Measurements from ENCODE around the gene ATPAF2. TPM values are rescaled to one million over a fixed set of nuclear protein-coding genes. Genes with fewer than 3 reads are reported as not detected.

Gene ATPAF2
- total RNA-seq, 2 donors from 2014 or later, result 31.4 to 50.8 TPM

GRCh38 chr17:18084256-18084655, 45.3 kb upstream of the ATPAF2 start:
- Histone ChIP-seq H3K9ac (ENCODE audit: extremely low read depth, low read length, poor library complexity, severe bottlenecking) (no peak overlapping the region), H3K4me1 (ENCODE audit: control insufficient read depth, insufficient read depth, low read length) (no peaks in the 10 kb centered on the region), H3K4me3 (ENCODE audit: low read length) (no peak overlapping the region), H3K9me3 (ENCODE audit: control insufficient read depth, low read length) (no peaks in the 10 kb centered on the region), H3K27me3 (ENCODE audit: control insufficient read depth, insufficient read depth, low read length, poor library complexity, severe bottlenecking) (peaks cover 4% of the 10 kb centered on the region), H3K27ac (ENCODE audit: low read depth, low read length) (no peak overlapping the region), H3K36me3 (ENCODE audit: control insufficient read depth, insufficient read depth, low read length) (no peaks in the 10 kb centered on the region)
- Mint-ChIP-seq H3K27ac (no peak overlapping the region), H3K9me3 (no peaks in the 10 kb centered on the region), H3K4me3 (no peak overlapping the region), H3K4me1 (peaks cover 9% of the 10 kb centered on the region), H3K27me3 (ENCODE audit: insufficient read depth) (peaks cover under 1% of the 10 kb centered on the region), H3K36me3 (ENCODE audit: low read depth) (no peaks in the 10 kb centered on the region)
- TF ChIP-seq, protein P1, sequence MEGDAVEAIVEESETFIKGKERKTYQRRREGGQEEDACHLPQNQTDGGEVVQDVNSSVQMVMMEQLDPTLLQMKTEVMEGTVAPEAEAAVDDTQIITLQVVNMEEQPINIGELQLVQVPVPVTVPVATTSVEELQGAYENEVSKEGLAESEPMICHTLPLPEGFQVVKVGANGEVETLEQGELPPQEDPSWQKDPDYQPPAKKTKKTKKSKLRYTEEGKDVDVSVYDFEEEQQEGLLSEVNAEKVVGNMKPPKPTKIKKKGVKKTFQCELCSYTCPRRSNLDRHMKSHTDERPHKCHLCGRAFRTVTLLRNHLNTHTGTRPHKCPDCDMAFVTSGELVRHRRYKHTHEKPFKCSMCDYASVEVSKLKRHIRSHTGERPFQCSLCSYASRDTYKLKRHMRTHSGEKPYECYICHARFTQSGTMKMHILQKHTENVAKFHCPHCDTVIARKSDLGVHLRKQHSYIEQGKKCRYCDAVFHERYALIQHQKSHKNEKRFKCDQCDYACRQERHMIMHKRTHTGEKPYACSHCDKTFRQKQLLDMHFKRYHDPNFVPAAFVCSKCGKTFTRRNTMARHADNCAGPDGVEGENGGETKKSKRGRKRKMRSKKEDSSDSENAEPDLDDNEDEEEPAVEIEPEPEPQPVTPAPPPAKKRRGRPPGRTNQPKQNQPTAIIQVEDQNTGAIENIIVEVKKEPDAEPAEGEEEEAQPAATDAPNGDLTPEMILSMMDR (conservative IDR thresholded peaks at IDR 0.05), result no peak
- no peak for DNase-seq
- WGBS, 2 experiments (ENCODE audit: insufficient coverage in 1 of 2, insufficient read length in 1 of 2), result 85% methylated on average over 4 of the region's 4 CpGs; no CpG with 5 or more reads in 1 of the 2 experiments

DNA sequence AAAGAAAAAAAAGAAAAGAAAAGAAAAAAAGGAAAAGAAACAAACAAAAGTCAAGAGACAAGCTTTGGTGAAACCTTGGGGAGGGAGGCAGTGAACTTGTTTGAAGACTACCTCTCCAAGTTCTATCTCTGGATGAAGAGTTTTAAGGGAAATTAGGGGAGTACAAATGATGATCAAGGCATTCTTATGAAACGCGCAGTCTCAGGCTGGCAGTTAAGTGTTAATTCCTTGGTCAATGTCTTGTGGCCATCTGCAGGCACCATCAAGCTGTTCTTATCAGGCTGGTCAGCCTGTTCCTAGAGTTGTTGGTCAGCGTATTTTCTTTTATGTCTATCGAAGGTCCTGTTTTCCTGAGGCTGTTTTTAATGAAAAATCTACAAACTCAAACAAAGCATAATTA, 40.6 kb upstream of the ATPAF2 start:
- Mint-ChIP-seq H3K4me1 (no peaks in the 10 kb centered on the region), H3K9me3 (no peaks in the 10 kb centered on the region), H3K4me3 (no peak overlapping the region), H3K27me3 (ENCODE audit: insufficient read depth) (peaks cover 6% of the 10 kb centered on the region), H3K36me3 (ENCODE audit: low read depth) (no peaks in the 10 kb centered on the region), H3K27ac (no peak overlapping the region)
- Histone ChIP-seq H3K4me3 (ENCODE audit: low read length) (no peak overlapping the region), H3K27ac (ENCODE audit: low read depth, low read length) (no peak overlapping the region), H3K9ac (ENCODE audit: extremely low read depth, low read length, poor library complexity, severe bottlenecking) (no peak overlapping the region), H3K36me3 (ENCODE audit: control insufficient read depth, insufficient read depth, low read length) (no peaks in the 10 kb centered on the region), H3K27me3 (ENCODE audit: control insufficient read depth, insufficient read depth, low read length, poor library complexity, severe bottlenecking) (peaks cover 7% of the 10 kb centered on the region), H3K4me1 (ENCODE audit: control insufficient read depth, insufficient read depth, low read length) (no peaks in the 10 kb centered on the region), H3K9me3 (ENCODE audit: control insufficient read depth, low read length) (no peaks in the 10 kb centered on the region)
- TF ChIP-seq, protein P1 (conservative IDR thresholded peaks at IDR 0.05), result no peak
- no peak for DNase-seq
- WGBS, 2 experiments (ENCODE audit: insufficient coverage in 1 of 2, insufficient read length in 1 of 2), result 93 to 97% methylated on average over 2 to 4 of the region's 4 CpGs

DNA sequence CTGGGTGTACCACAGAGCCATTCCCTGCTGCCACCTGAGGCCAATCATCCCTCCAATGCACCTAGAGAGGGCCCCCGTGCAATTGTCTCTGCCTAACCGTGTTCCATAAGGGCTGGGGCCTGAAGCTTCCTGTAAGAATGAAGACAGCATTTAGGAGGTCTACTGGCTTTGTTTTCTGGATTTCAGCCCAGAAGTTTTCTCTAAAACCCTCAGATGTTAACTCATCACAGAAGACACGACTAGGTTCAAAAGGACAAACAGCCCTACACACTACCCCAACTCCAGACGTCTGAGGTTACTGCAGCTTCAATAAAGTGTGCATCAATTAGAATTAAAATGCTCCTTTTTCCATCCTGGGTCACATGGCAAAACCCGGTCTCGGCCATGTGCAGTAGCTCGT, 38.0 kb upstream of the ATPAF2 start:
- H3K4me1 Mint-ChIP-seq, result no peaks in the 10 kb centered on the region
- no peaks in the 10 kb centered on the region for H3K9me3 Mint-ChIP-seq
- Histone ChIP-seq H3K4me1 (ENCODE audit: control insufficient read depth, insufficient read depth, low read length) (no peaks in the 10 kb centered on the region), H3K27me3 (ENCODE audit: control insufficient read depth, insufficient read depth, low read length, poor library complexity, severe bottlenecking) (peaks cover 7% of the 10 kb centered on the region), H3K27ac (ENCODE audit: low read depth, low read length) (no peak overlapping the region), H3K9ac (ENCODE audit: extremely low read depth, low read length, poor library complexity, severe bottlenecking) (no peak overlapping the region), H3K9me3 (ENCODE audit: control insufficient read depth, low read length) (no peaks in the 10 kb centered on the region), H3K4me3 (ENCODE audit: low read length) (no peak overlapping the region), H3K36me3 (ENCODE audit: control insufficient read depth, insufficient read depth, low read length) (no peaks in the 10 kb centered on the region)
- no peak overlapping the region for H3K27ac Mint-ChIP-seq
- TF ChIP-seq, protein P1 (conservative IDR thresholded peaks at IDR 0.05), result no peak
- H3K36me3 Mint-ChIP-seq (ENCODE audit: low read depth), result no peaks in the 10 kb centered on the region
- 91 to 94% methylated on average over 5 to 7 of the region's 7 CpGs for WGBS, 2 experiments (ENCODE audit: insufficient coverage in 1 of 2, insufficient read length in 1 of 2)
- peaks cover 6% of the 10 kb centered on the region for H3K27me3 Mint-ChIP-seq (ENCODE audit: insufficient read depth)
- H3K4me3 Mint-ChIP-seq, result no peak overlapping the region
- DNase-seq, result no peak
